ENCODE results near the gene STARD3. TPM values are rescaled to one million over a fixed set of nuclear protein-coding genes. Genes with fewer than 3 reads are reported as not detected.
A peak's percentile ranks its signal among the peaks of the same experiment; 100 is the strongest.

Gene STARD3
- total RNA-seq, 6 donors from 2014 or later: 27.5 to 315 (median 84.1) TPM

- DNase-seq: peak in 1 of 2 donors; percentile 66
These were observed 33.2 kb downstream of the STARD3 start for GRCh38 chr17:39669897-39670735.

GRCh38 chr17:39670746-39671145 lies 33.8 kb downstream of the STARD3 start:
- Histone ChIP-seq H3K4me3 (no peak overlapping the region), H3K27ac (no peak overlapping the region), H3K4me1 (peaks cover 35 to 58% (median 49%) of the 10 kb centered on the region in 4 donors), H3K27me3 (peaks cover 0 to 26% (median 11%) of the 10 kb centered on the region in 4 donors), H3K36me3 (no peaks in the 10 kb centered on the region), H3K9me3 (no peaks in the 10 kb centered on the region)
- no peak for ATAC-seq (ENCODE audit: low FRiP score in 2 of 2)
- WGBS, 2 donors: 59 to 75% methylated on average over 4 of the region's 4 CpGs
- TF ChIP-seq POLR2AphosphoS5 (IDR thresholded peaks at IDR 0.05): no peak
- no peak for TF ChIP-seq POLR2A (IDR thresholded peaks at IDR 0.05)
- no peak for TF ChIP-seq CTCF (IDR thresholded peaks at IDR 0.05)
- no peak for TF ChIP-seq EP300 (IDR thresholded peaks at IDR 0.05)
- DNase-seq: no peak

More at GRCh38 chr17:39669897-39670735, 33.2 kb downstream of the STARD3 start:
- WGBS, 2 donors: 84 to 92% methylated on average over 5 to 23 of the region's 23 CpGs
- H3K27ac ChIP-seq: no peak overlapping the region
- TF ChIP-seq POLR2A (IDR thresholded peaks at IDR 0.05): no peak
- no peak for TF ChIP-seq EP300 (IDR thresholded peaks at IDR 0.05)
- no peak for TF ChIP-seq CTCF (IDR thresholded peaks at IDR 0.05)
- no peak for TF ChIP-seq POLR2AphosphoS5 (IDR thresholded peaks at IDR 0.05)
- peak overlapping the region in 1 of 4 donors; percentile 58 for H3K4me3 ChIP-seq
- H3K9me3 ChIP-seq: no peaks in the 10 kb centered on the region
- no peak for ATAC-seq (ENCODE audit: low FRiP score in 2 of 2)
- H3K27me3 ChIP-seq: peaks cover 0 to 26% (median 11%) of the 10 kb centered on the region in 4 donors
- no peaks in the 10 kb centered on the region for H3K36me3 ChIP-seq
- H3K4me1 ChIP-seq: peaks cover 38 to 58% (median 49%) of the 10 kb centered on the region in 4 donors

- no peak for DNase-seq
- no peak for ATAC-seq (ENCODE audit: low FRiP score in 2 of 2)
- Histone ChIP-seq H3K27me3 (peaks cover 0 to 26% (median 9%) of the 10 kb centered on the region in 4 donors), H3K27ac (no peak overlapping the region), H3K9me3 (no peaks in the 10 kb centered on the region), H3K4me3 (no peak overlapping the region), H3K36me3 (peaks cover 0 to 2% (median 0%) of the 10 kb centered on the region in 4 donors), H3K4me1 (peaks cover 36 to 58% (median 49%) of the 10 kb centered on the region in 4 donors)
- 35 to 55% methylated on average over 13 to 19 of the region's 19 CpGs for WGBS, 2 donors
- TF ChIP-seq POLR2A (IDR thresholded peaks at IDR 0.05): no peak
- TF ChIP-seq CTCF (IDR thresholded peaks at IDR 0.05): peak; percentile 19 to 66 (median 60)
- TF ChIP-seq POLR2AphosphoS5 (IDR thresholded peaks at IDR 0.05): no peak
- no peak for TF ChIP-seq EP300 (IDR thresholded peaks at IDR 0.05)
These were observed 34.9 kb downstream of the STARD3 start for GRCh38 chr17:39671651-39672521.

- ATAC-seq (ENCODE audit: low FRiP score in 2 of 2): no peak
- DNase-seq: peak in 1 of 2 donors; percentile 59
- Histone ChIP-seq H3K4me1 (peaks cover 36 to 58% (median 49%) of the 10 kb centered on the region in 4 donors), H3K4me3 (no peak overlapping the region), H3K36me3 (peaks cover 0 to 2% (median 0%) of the 10 kb centered on the region in 4 donors), H3K27ac (no peak overlapping the region), H3K27me3 (peaks cover 0 to 20% (median 4%) of the 10 kb centered on the region in 4 donors), H3K9me3 (no peaks in the 10 kb centered on the region)
- TF ChIP-seq POLR2A (IDR thresholded peaks at IDR 0.05): no peak
- no peak for TF ChIP-seq EP300 (IDR thresholded peaks at IDR 0.05)
- TF ChIP-seq POLR2AphosphoS5 (IDR thresholded peaks at IDR 0.05): no peak
- no peak for TF ChIP-seq CTCF (IDR thresholded peaks at IDR 0.05)
- WGBS, 2 donors: 84 to 89% methylated on average over 12 to 15 of the region's 15 CpGs
These were observed 35.8 kb downstream of the STARD3 start for GRCh38 chr17:39672522-39673334.

All from upper lobe of left lung (tissue), 6 donors.